A172 (cell line): ENCODE results near the gene TBR1. TPM values are rescaled to one million over a fixed set of nuclear protein-coding genes. Genes with fewer than 3 reads are reported as not detected.

Experiments
- DNase-seq: peaks from one replicate; pipeline ENCODE4 v3.0.0-alpha.2; 2015; ENCODE audit warnings: low spot score
- total RNA-seq: library from RNA; depleted of rRNA; stranded (reverse); fragments of >200 nt; shearing (Covaris generic); gene quantifications from 2 replicates; pipeline ENCODE4 v1.2.3, GENCODE V29; 2014

Gene TBR1
- total RNA-seq, 1 experiment from 2014 or later: not detected

GRCh38 chr2:161415034-161415986, 787 bp upstream of the TBR1 start:
- no peak for DNase-seq

DNA sequence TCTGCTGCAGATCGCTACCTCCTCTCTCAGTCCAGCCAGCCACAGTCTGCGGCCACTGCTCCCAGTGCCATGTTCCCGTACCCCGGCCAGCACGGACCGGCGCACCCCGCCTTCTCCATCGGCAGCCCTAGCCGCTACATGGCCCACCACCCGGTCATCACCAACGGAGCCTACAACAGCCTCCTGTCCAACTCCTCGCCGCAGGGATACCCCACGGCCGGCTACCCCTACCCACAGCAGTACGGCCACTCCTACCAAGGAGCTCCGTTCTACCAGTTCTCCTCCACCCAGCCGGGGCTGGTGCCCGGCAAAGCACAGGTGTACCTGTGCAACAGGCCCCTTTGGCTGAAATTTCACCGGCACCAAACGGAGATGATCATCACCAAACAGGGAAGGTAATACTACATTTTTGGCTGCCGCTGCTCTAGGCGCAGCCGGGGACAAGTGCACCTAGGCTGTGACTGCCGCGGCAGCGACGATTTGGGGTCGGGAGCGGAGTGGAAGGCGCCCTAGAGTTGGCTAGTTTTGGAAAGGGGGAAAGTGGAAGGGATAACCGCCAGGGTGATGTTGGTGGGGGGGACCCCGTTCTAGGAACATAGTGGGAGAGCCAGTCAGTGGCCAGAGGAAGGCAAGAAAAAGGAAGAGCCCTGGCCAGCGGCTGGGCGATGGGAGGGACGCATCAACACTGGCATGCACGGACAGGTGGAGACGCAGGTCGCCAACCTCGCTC, 776 bp downstream of the TBR1 start:
- no peak for DNase-seq

DNA sequence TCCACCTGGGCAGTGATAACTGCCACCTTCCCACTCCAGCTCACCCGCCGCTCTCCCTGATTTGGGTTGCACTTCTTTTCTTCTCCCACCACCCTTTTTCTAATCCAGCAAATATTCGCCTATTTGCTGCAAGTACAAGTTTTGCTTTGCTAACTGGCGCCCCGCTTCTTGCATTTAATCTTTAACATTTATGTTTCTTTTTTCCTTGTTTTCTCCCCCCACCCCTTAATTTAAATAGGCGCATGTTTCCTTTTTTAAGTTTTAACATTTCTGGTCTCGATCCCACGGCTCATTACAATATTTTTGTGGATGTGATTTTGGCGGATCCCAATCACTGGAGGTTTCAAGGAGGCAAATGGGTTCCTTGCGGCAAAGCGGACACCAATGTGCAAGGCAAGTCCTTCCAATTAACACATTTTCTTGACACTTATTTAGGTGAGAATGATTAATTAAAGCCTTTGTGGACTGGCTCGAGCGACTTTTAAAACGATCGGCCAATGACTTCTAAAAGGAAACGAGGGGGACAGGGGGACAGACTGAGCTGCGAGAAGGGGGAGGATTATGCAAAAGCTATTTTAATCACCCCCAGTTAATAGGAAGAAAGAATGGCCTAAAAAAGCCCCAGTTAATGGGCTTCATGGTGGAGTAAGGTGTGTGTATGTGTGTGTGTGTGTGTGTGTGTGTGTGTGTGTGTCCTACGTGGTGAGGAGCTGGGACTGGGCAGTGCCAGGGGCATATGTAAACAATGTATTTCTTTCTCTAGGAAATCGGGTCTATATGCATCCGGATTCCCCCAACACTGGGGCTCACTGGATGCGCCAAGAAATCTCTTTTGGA, 1.6 kb downstream of the TBR1 start:
- DNase-seq: no peak

DNA sequence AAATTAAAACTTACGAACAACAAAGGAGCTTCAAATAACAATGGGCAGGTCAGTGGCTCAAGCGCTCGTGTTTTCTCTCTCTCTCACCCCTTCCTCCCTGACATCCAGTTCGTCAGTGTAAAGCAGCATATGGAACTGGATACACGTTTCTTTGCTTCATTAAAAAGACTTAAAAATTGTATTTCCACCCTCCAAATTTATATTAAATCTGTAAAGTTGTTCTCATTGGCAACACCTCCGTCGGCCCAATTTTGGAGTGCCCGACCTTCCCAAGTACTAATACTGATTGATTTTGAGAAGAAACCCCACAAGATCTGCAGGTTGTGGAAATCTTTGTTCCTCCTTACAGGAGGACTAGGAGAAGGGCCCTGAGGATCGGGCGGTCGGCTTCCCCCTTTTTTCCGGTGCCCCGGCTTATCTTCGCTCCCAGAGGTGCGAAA, 2.2 kb downstream of the TBR1 start:
- no peak for DNase-seq

DNA sequence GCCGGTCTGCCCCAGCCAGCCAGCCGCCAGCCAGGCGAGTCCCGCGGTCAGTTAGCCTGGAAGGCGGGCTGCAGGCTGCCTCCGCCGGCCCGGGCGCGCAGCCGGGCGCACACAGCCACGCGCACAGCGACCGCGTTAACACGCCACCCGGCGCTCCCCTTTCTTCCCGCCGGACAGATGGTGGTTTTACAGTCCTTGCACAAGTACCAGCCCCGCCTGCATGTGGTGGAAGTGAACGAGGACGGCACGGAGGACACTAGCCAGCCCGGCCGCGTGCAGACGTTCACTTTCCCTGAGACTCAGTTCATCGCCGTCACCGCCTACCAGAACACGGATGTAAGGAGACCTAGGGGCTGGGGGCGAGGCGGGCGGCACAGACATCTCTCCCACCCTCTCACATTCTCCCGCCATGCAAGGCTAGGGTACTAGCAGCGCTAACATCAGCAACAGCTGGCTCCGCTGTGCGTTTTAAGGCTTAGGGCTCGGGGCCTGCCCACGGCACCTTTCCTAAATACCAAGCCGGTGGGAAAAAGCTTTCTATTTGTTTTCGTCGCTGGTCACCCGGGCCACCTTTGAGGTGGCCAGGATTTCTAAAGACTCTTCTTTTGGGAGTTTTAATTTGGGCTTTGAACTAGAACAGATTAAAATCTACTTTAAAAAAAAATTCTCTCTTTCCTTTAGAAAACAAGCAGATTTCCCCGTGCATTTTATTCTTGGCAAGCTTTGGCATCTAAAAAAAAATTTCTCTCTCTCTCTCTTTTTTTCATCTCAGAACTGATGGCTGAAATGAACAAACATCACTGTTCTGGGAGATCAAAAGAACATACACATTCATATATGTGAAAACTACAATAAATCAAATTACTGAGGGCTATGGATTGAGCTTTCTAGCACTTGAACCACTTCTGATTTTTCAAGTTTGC, 2.9 kb downstream of the TBR1 start:
- no peak for DNase-seq

DNA sequence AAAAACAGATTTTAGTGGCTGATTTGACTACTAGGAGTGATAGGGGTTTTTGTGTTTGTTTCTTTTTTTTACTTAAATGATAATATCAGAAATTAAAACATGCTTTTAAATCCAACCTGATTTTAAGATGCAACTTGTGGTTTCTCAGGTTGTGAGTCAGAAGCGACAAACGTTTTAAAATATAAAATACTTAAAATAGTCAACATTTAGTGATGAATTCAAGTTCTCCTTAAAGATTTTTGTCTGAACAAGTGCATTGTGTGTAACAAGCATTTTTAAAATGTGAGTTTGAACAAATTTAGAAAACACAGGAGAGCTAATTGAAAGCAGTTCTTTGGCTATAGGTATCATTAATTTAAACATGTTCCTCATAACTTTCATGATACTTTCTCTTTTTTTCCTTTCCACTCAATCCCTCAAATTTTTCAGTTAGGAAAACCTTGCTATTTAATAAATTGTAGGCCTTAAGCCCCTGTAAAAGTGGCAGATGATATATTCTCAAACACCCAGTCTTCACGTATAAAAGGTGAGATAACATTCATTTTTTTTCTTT, 3.6 kb downstream of the TBR1 start:
- no peak for DNase-seq

GRCh38 chr2:161420406-161421074, 4.4 kb downstream of the TBR1 start:
- DNase-seq: no peak

DNA sequence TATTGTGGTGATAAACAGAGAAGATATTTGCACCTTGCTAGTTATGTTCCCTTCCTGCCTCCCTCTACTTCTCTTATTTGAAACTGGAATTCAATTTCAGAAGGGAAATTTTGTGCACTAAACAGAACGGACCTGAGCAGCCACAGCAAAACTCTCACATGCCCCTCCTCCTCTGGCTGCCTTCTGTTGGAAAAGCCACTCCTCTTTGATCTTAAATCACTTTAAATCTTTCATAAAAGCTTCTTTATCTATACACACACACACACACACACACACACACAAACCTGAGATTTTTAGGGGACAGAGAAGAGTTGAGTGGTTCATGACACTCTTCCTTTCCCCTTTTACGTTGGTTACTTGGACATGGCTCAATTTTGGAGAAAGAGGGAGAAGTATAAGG, 5.6 kb downstream of the TBR1 start:
- DNase-seq: no peak

DNA sequence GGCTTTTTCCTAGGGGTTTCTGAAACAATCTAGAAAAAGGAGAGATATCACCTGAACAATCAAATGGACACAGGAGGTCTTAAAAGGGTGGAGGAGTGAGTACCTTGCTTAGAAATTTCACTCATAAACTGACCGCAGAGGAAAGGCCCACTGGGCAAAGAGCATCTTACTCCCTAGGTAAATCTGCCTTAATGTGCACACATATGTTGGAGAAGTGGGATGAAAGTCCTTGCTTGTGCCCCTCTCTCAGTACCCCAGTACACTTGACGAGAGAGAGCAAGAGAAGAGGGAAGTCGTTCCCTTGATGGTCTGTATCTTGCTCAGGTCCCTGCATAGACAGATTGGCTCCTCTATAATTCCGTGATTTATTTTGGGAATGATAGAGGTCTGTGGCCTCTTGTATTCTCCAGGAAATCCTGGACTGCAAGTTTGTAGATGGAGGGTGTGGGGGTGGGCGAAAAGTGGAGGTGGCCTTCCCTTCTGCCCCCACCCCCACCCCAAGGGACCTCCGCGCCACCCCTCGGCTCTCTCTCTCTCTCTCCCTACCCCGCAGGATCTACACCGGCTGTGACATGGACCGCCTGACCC, 6.8 kb downstream of the TBR1 start:
- no peak for DNase-seq

GRCh38 chr2:161423421-161424393, 7.6 kb downstream of the TBR1 start:
- no peak for DNase-seq

- no peak for DNase-seq
These were observed 8.3 kb downstream of the TBR1 start for GRCh38 chr2:161424394-161424769.

DNA sequence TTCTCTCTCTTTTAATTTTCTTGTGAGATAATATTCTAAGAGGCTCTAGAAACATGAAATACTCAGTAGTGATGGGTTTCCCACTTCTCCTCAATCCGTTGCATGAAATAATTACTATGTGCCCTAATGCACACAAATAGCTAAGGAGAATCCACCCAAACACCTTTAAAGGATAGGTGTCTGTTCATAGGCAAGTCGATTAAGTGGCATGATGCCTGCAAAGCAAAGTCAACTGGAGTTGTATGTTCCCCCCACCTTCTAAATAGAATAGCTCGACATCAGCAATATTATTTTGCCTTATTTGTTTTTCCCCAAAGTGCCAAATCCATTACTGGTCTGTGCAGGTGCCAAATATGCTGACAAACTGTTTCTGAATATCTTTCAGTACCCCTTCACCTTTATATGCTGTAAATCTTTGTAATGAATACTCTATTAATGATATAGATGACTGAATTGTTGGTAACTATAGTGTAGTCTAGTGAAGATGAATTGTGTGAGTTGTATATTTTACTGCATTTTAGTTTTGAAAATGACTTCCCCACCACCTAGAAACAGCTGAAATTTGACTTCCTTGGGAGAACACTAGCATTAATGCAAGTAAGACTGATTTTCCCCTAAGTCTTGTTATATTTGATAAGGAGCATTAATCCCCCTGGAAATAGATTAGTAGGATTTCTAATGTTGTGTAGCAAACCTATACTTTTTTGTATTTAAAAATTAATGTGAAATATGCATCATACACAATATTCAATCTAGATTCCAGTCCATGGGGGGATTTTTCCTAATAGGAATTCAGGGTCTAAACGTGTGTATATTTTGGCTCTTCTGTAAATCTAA, 9.0 kb downstream of the TBR1 start:
- no peak for DNase-seq

- no peak for DNase-seq
These were observed 9.8 kb downstream of the TBR1 start for GRCh38 chr2:161425728-161426454.

- no peak for DNase-seq
These were observed 10.4 kb downstream of the TBR1 start for GRCh38 chr2:161426455-161426921.

DNA sequence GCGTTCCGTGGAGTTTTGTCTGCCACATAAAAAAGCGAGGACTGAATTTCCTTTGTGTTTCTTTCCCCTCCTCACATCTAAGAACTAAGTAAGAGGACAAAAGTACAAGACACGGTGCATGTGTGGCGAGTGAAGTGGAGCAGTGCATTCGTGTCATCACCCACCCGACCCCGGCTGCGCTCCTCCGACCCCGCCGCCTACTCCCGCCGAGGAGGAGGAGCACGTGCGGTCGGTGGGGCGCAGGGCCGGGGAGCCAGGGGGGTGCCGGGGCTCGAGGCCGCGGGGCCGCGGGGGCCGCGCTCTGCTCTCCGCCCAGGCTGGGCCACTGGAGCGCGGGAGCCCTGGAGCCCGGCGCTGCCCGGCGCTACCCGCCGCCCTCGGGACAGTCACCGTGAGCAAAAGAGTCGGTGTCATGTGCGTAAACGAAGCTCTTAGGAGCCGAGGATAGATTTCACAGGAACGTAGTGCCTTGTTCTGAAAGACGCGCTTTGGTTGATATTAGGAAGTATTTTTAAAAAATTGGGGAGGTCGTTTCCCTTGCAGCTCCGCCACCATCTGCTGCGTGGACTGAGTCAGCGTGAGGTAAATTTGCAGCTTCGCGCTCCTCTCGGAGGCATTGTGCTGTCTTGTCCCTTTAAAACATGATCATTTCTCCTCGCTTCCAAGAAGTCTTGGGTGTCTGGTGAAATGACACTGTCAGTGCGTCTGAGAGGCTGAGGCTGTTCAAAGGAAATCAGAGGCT, 11.0 kb downstream of the TBR1 start:
- DNase-seq: no peak
